Activated CD4-positive, CD25-positive, alpha-beta regulatory T cell treated with anti-CD3 and anti-CD28 coated beads, Interleukin-2, amount 50 U/mL, for 16 hours (primary cell): ENCODE measurements around the gene CASP5.

Experiments
- DNase-seq: peaks from one replicate; pipeline ENCODE4 v3.0.0-alpha.2; 2020; ENCODE audit warnings: low read depth, low spot score

CASP5 gene

DNA sequence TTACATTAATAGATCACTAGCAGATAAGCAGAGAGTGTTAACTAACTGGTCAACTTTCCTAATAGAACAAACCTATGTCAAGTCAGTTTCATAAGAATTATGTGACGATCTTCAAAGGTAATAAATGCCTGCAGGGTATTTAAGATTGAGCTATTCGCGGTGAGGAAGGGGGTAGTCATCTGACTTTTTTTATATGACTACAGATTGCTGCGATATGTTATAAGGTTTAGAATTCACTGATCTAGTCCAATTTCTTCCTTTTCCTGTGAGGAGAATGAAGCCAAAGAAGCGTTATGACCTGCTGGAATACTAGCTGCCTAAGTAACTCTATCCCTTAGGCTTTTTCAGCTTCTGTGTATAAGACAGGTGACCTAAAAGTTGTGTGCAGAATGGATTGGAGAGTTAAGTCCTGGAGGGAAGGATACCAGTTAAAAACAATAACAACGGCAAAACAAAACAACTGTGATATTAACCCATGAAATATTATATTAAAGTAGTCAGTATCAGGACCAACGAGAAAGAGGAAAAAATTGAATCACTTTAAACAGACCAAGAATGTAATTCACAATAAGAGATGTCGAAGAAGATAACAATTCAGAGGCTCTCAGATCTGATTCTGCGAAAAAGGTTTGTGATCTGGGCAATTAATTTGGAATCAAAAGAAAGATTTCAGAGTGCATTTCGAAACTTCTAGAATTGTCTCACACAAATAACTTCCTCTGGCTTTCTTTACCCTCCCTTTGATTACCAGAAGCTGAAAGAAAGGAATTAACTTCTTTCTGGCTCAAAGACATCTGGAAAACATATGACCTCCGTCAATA is 55.2 kb downstream of the CASP5 start:
- DNase-seq: no peak

GRCh38 chr11:104965735-104966134 is 57.2 kb downstream of the CASP5 start:
- DNase-seq: no peak

- DNase-seq: no peak
Observed at GRCh38 chr11:104964247-104964646, 58.7 kb downstream of the CASP5 start.

GRCh38 chr11:104962852-104963251 is 60.1 kb downstream of the CASP5 start:
- no peak for DNase-seq

DNA sequence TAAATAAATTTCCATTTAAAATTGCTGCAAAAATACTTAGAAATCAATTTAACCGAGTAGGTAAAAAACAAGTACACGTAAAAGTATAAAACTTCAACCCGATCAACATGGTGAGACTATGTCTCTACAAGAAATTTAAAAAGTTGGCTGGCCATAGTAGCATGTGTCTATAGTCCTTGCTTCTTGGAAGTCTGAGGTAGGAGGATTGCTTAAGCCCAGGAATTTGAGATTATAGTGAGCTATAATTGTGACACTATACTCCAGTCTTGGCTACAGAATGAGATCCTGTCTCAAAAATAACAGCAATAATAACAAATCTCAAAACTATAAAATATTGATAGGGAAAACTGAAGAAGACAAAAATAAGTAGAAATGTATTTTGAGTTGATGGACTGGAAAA is 65.7 kb downstream of the CASP5 start:
- no peak for DNase-seq

DNA sequence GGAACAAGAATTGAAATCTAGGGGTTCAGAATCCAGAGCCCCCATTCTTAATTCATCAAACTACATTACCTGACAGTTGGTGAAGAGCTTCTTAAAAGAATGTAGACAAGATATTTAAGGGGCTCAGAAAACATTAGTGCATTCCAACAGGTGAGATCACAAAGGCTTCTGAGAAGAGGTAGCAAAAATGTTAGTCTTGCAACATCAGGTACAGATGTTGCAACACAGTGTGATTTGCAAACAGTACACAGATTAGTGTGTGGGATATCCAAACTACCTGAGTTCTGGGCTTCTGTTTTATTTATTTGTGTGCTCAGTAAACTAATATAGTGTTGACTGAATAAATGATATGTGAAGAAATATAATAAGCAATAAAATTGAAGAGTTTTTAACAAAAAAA is 66.4 kb downstream of the CASP5 start:
- DNase-seq: no peak

GRCh38 chr11:104946907-104947306 is 76.1 kb downstream of the CASP5 start:
- no peak for DNase-seq
